HEK293T (cell line): ENCODE data around the gene SEZ6L.

Experiments
- ELF4 ChIP-seq: fragments of 450-650 bp; IDR thresholded peaks from 2 replicates; pipeline ENCODE4 v1.6.1; 2017; ENCODE audit warnings: antibody characterized with exemption
- NFRKB ChIP-seq: fragments of 450-650 bp; IDR thresholded peaks from 2 replicates; pipeline ENCODE4 v1.6.1; 2016; ENCODE audit warnings: mild to moderate bottlenecking, moderate library complexity

- TF ChIP-seq ELF4 (no peak), NFRKB (no peak)
These were observed 57.5 kb downstream of the SEZ6L start for GRCh38 chr22:26226538-26227297.
